Activated CD4-positive, alpha-beta T cell treated with anti-CD3 and anti-CD28 coated beads for 1 hour (primary cell): ENCODE data around the gene ERFE.

Source experiments
- DNase-seq: peaks from one replicate; pipeline ENCODE4 v3.0.0-alpha.2; 2020

Gene ERFE

GRCh38 chr2:238157506-238158017 is 1.2 kb upstream of the ERFE start:
- no peak for DNase-seq

- DNase-seq = no peak
Observed at GRCh38 chr2:238158018-238158508, 707 bp upstream of the ERFE start.

GRCh38 chr2:238159071-238159539 is 335 bp downstream of the ERFE start:
- DNase-seq = no peak

- no peak for DNase-seq
Observed at GRCh38 chr2:238159661-238160205, 963 bp downstream of the ERFE start.

- no peak for DNase-seq
Observed at GRCh38 chr2:238160206-238161129, 1.7 kb downstream of the ERFE start.

- no peak for DNase-seq
Observed at GRCh38 chr2:238161291-238162051, 2.7 kb downstream of the ERFE start.

GRCh38 chr2:238162251-238162845 is 3.6 kb downstream of the ERFE start:
- DNase-seq = no peak

- no peak for DNase-seq
Observed at GRCh38 chr2:238162846-238163441, 4.2 kb downstream of the ERFE start.

GRCh38 chr2:238163481-238164198 is 4.9 kb downstream of the ERFE start:
- no peak for DNase-seq

- no peak for DNase-seq
Observed at GRCh38 chr2:238164906-238165287, 6.1 kb downstream of the ERFE start.

GRCh38 chr2:238165288-238165921 is 6.6 kb downstream of the ERFE start:
- DNase-seq = no peak

GRCh38 chr2:238166391-238167343 is 7.9 kb downstream of the ERFE start:
- DNase-seq = no peak

- DNase-seq = no peak
Observed at GRCh38 chr2:238167344-238167715, 8.6 kb downstream of the ERFE start.

GRCh38 chr2:238167761-238168160 is 9.0 kb downstream of the ERFE start:
- DNase-seq = no peak

GRCh38 chr2:238168196-238169047 is 9.7 kb downstream of the ERFE start:
- DNase-seq = no peak

GRCh38 chr2:238169048-238169707 is 10.4 kb downstream of the ERFE start:
- no peak for DNase-seq

- no peak for DNase-seq
Observed at GRCh38 chr2:238169708-238170251, 11.0 kb downstream of the ERFE start.
